ENCODE measurements around the gene LRRC43. TPM values are rescaled to one million over a fixed set of nuclear protein-coding genes. Genes with fewer than 3 reads are reported as not detected.

LRRC43 gene
- total and polyA plus RNA-seq, 2 experiments from 2014 or later: 0.45 TPM; not detected in 1

GRCh38 chr12:122250536-122250935, 67.6 kb downstream of the LRRC43 start (continued):
- TF ChIP-seq ZNF462 (CRISPR knock-in tag; IDR thresholded peaks at IDR 0.05) (no peak), ZNF331 (CRISPR knock-in tag; IDR thresholded peaks at IDR 0.05; ENCODE audit: low read depth) (no peak), POLR2AphosphoS5 (IDR thresholded peaks at IDR 0.05; ENCODE audit: low read depth) (no peak)

Small RNA genes within 50 kb of the gene (small RNA-seq; reads per million reads assigned to genes)
- 0.47 reads per million, percentile 32 among the genes with 10 or more reads in this experiment for gene DIABLO (ENCODE audit: low replicate concordance)

Other genes starting within 250 kb of the LRRC43 start
- gene BCL7A, start 161.2 kb upstream of the LRRC43 start, total RNA-seq (2014; rRNA removed; shearing (Covaris generic)): 9.9 and 12.7 TPM in 2 replicates
- 14.9 and 18.0 TPM in 2 replicates for gene BCL7A, start 161.2 kb upstream of the LRRC43 start, polyA plus RNA-seq (2016; fragmentation: Nextera tagmentation; extraction: Ambion mirVana)
- gene MLXIP, start 104.4 kb upstream of the LRRC43 start, total RNA-seq (2014; rRNA removed; shearing (Covaris generic)): 20.5 and 23.0 TPM in 2 replicates
- 16.2 and 21.0 TPM in 2 replicates for gene MLXIP, start 104.4 kb upstream of the LRRC43 start, polyA plus RNA-seq (2016; fragmentation: Nextera tagmentation; extraction: Ambion mirVana)
- gene IL31, start 8.9 kb upstream of the LRRC43 start, total RNA-seq (2014; rRNA removed; shearing (Covaris generic)): not detected in 2 replicates
- gene IL31, start 8.9 kb upstream of the LRRC43 start, polyA plus RNA-seq (2016; fragmentation: Nextera tagmentation; extraction: Ambion mirVana): not detected in 2 replicates
- gene B3GNT4, start 20.6 kb downstream of the LRRC43 start, total RNA-seq (2014; rRNA removed; shearing (Covaris generic)): 0.80 and 0.89 TPM in 2 replicates
- gene B3GNT4, start 20.6 kb downstream of the LRRC43 start, polyA plus RNA-seq (2016; fragmentation: Nextera tagmentation; extraction: Ambion mirVana): 1.8 and 2.4 TPM in 2 replicates
- 71.7 and 72.0 TPM in 2 replicates for gene DIABLO, start 42.9 kb downstream of the LRRC43 start, total RNA-seq (2014; rRNA removed; shearing (Covaris generic))
- gene DIABLO, start 42.9 kb downstream of the LRRC43 start, polyA plus RNA-seq (2016; fragmentation: Nextera tagmentation; extraction: Ambion mirVana): 77.0 and 82.7 TPM in 2 replicates
- 33.4 and 48.0 TPM in 2 replicates for gene VPS33A, start 83.4 kb downstream of the LRRC43 start, total RNA-seq (2014; rRNA removed; shearing (Covaris generic))
- gene VPS33A, start 83.4 kb downstream of the LRRC43 start, polyA plus RNA-seq (2016; fragmentation: Nextera tagmentation; extraction: Ambion mirVana): 19.5 and 20.6 TPM in 2 replicates
- gene CLIP1, start 239.5 kb downstream of the LRRC43 start, total RNA-seq (2014; rRNA removed; shearing (Covaris generic)): 15.0 and 21.1 TPM in 2 replicates
- 8.6 and 11.5 TPM in 2 replicates for gene CLIP1, start 239.5 kb downstream of the LRRC43 start, polyA plus RNA-seq (2016; fragmentation: Nextera tagmentation; extraction: Ambion mirVana)

Measured in GM23338 (cell line).